ENCODE data around the gene KIF26B.

DNA sequence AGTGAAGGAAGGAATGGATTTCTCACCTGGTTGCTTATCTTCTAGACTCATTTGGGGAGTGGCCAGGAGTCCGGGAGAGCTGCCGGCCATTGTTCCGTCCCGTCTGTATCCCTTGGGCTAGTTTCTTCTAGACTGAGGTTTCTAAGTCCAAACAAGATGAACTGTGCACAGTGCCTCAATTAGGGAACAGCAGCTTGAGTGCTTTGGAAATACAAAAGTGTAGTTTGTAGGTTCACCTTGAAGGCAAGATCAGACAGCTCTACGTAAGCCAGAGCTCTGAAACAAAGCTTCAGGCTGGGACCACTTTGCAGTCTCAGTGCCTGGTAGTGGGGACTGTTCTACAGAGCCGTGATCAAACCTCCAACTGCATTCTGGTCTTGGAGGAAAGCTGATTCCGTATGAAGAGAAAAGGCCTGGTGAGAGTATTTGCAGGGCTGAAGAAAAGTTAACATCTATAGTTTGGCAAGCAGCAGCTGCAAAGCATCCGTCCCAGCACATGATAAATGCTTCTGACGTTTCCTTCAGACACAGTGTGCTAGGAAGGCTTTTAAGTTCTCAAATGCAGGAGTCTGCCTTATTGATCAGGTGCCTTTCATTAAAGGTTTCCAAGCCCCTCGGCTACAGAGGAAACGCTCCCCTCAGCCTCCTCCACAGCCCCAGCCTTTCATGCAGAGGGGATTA is 432.8 kb downstream of the KIF26B start:
- TF ChIP-seq, protein P1, sequence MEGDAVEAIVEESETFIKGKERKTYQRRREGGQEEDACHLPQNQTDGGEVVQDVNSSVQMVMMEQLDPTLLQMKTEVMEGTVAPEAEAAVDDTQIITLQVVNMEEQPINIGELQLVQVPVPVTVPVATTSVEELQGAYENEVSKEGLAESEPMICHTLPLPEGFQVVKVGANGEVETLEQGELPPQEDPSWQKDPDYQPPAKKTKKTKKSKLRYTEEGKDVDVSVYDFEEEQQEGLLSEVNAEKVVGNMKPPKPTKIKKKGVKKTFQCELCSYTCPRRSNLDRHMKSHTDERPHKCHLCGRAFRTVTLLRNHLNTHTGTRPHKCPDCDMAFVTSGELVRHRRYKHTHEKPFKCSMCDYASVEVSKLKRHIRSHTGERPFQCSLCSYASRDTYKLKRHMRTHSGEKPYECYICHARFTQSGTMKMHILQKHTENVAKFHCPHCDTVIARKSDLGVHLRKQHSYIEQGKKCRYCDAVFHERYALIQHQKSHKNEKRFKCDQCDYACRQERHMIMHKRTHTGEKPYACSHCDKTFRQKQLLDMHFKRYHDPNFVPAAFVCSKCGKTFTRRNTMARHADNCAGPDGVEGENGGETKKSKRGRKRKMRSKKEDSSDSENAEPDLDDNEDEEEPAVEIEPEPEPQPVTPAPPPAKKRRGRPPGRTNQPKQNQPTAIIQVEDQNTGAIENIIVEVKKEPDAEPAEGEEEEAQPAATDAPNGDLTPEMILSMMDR (conservative IDR thresholded peaks at IDR 0.05; ENCODE audit: low read depth in 2 of 2), result no peak
- TF ChIP-seq EZH2 (IDR thresholded peaks at IDR 0.05; ENCODE audit: low read depth, unreplicated experiment) (no peak), CREB1 (CRISPR knock-in tag; IDR thresholded peaks at IDR 0.05; ENCODE audit: low read depth) (no peak), POLR2AphosphoS5 (IDR thresholded peaks at IDR 0.05; ENCODE audit: low read depth) (no peak), ZNF114 (CRISPR knock-in tag; IDR thresholded peaks at IDR 0.05) (no peak), EZH2phosphoT487 (IDR thresholded peaks at IDR 0.05; ENCODE audit: unreplicated experiment) (no peak), NANOG (IDR thresholded peaks at IDR 0.05; ENCODE audit: borderline replicate concordance) (no peak)
- TF ChIP-seq, protein P2, sequence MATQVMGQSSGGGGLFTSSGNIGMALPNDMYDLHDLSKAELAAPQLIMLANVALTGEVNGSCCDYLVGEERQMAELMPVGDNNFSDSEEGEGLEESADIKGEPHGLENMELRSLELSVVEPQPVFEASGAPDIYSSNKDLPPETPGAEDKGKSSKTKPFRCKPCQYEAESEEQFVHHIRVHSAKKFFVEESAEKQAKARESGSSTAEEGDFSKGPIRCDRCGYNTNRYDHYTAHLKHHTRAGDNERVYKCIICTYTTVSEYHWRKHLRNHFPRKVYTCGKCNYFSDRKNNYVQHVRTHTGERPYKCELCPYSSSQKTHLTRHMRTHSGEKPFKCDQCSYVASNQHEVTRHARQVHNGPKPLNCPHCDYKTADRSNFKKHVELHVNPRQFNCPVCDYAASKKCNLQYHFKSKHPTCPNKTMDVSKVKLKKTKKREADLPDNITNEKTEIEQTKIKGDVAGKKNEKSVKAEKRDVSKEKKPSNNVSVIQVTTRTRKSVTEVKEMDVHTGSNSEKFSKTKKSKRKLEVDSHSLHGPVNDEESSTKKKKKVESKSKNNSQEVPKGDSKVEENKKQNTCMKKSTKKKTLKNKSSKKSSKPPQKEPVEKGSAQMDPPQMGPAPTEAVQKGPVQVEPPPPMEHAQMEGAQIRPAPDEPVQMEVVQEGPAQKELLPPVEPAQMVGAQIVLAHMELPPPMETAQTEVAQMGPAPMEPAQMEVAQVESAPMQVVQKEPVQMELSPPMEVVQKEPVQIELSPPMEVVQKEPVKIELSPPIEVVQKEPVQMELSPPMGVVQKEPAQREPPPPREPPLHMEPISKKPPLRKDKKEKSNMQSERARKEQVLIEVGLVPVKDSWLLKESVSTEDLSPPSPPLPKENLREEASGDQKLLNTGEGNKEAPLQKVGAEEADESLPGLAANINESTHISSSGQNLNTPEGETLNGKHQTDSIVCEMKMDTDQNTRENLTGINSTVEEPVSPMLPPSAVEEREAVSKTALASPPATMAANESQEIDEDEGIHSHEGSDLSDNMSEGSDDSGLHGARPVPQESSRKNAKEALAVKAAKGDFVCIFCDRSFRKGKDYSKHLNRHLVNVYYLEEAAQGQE (IDR thresholded peaks at IDR 0.05; ENCODE audit: unreplicated experiment), result no peak
- TF ChIP-seq, protein P3, sequence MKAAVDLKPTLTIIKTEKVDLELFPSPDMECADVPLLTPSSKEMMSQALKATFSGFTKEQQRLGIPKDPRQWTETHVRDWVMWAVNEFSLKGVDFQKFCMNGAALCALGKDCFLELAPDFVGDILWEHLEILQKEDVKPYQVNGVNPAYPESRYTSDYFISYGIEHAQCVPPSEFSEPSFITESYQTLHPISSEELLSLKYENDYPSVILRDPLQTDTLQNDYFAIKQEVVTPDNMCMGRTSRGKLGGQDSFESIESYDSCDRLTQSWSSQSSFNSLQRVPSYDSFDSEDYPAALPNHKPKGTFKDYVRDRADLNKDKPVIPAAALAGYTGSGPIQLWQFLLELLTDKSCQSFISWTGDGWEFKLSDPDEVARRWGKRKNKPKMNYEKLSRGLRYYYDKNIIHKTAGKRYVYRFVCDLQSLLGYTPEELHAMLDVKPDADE (IDR thresholded peaks at IDR 0.05), result no peak
